Hematopoietic multipotent progenitor cell (in vitro differentiated cells): ENCODE measurements around the gene EME2. TPM values are rescaled to one million over a fixed set of nuclear protein-coding genes. Genes with fewer than 3 reads are reported as not detected.

Source experiments
- DNase-seq, 3 donors: peaks; one replicate each; pipeline ENCODE4 v3.0.0-alpha.2; 2011 to 2015; ENCODE audit warnings: low read depth in 2 of 3, low spot score in 2 of 3
- small RNA-seq: library from RNA; depleted of rRNA; stranded (forward); fragments of <200 nt; gene quantifications from one replicate; pipeline ENCODE3, GENCODE V24; 2012
- total RNA-seq: library from RNA; depleted of rRNA; stranded (reverse); fragments of >200 nt; gene quantifications from one replicate; pipeline ENCODE4 v1.2.3, GENCODE V29; 2012

Gene EME2
- total RNA-seq, 1 donor: 17.2 TPM

DNA sequence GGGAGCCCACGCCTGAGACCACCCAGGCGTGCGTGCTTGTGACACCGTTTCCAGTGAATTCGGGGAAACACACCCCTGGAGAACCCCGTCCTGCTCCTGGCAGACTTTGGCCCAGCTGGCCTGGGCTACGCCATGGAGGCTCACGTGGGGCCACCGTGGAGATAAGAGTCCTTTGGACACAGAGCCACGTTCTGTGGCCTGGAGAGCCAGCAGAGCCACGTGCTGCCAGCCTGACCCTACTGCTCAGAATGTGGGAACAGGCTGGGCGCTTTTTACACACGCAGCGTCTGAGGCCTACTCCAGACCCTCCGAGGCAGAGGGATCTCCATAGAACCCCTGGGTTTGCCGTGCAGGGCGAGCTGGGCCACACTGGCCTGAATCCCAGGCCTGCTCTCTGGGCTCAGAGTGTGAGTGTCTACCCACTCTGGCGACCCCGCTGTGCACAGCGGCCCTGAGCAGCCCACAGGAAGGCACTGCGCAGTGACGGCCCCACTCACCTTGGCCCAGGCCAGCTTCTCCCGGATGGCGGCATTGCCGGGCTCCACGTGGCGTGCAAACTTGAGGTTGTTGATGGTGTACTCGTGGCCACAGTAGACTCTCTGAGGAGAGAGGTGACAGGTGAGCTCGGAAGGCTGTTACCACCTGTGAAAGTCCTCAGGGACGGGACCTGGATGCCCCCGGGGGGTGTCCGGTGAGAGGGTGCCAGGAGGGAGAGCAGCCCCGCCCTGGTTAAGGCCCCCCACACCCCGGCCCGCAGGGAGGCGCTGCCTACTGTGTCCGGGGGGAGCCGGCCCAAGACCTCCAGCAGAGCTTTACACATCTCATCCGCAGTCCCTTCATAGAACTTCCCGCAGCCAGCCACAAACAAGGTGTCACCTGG is 44.0 kb downstream of the EME2 start:
- no peak for DNase-seq

DNA sequence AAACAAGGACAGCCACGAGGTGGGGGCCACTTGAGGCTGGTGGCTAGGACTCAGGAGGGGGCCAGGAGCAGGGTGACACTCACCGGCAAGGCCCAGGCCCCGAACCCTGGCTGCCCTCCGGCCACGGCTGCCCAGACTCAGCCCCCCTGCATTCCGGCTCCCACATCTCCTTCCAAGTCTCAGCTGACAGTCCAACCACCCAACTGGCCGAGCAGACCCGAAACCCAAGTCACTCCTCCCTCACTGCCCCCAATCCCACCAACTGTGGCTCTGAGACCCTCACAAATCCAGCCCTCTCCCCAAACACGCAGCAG is 44.6 kb downstream of the EME2 start:
- DNase-seq: no peak

DNA sequence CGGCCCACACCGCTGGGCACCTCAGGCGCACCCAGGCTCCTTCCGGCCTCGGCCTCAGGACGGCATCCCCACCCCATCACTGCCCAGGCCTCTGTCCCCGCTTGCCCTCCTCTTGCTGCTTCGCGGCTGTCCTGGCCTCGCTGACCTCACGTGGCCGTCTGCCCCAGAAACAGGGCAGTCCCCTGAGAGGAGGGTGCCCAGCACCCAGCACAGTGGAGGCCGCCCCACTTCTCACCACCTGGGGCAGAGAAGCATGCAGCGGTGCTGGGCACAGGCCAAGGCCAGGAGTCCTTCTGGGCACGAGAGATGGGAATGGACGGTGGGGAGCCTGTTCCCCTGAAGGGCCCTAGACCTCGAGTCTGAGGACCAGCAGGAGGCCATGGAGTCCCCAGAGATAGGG is 45.1 kb downstream of the EME2 start:
- DNase-seq: no peak

DNA sequence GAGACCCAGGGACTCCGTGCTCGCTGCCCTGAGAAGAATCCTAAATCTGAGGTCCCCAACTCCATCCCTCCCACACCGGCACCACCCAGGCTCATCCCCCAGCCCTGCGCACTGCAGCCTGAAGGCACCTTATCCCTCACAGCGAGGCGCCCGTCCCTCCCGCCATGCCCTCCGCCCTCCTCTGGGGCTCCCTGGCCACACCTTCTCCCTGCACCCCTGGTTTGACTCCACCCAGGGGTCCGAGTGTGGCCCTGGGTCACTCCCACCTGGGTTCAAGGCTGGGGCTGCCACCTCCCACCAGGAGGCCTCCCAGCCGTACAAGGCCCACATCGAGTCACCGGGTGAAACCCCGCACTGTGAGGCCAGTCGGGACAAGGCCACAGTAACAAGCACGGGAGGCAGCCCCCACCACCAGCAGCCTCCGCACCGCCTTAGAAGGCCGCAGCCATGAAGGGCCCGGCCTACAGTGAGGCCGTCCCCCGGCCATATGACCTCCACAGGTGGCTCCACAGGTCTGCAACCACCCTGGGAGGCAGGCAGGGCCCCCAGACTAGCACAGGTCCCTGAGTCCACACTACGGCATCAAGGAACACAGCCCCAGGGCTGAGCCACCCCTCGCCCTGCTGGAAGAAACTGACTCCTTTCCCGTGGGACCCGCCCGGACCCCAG is 45.7 kb downstream of the EME2 start:
- no peak for DNase-seq

DNA sequence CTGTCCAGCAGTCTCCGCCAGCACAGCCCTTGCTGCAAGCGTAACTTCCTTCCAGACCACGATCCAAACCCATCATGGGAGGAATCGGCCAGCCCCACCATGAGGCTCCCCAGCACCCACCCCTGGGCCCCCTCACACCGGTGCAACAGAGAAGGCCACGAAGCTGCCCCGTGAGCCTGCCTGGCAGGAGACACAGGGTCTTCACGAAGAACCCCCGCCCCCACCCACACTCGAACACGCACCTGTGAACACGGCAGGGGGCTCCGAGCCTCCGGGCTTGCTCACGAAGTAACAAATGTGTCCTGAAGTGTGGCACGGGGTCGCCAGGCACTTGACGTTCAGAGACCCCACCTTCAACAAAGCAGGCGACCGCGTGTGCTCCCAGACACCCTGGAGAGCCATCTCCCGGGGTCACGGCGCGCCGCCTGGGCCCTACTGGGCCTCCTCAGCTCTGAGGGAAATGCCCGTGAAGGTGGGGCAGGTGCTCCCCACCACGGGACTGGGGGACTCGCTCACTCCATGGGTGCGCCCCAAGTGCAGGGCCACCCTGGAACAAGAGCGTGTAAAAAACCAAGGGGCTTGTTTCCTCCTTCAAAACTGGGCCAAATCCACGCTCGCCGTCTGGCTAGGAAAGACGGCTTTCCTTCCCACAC is 46.4 kb downstream of the EME2 start:
- DNase-seq: no peak

DNA sequence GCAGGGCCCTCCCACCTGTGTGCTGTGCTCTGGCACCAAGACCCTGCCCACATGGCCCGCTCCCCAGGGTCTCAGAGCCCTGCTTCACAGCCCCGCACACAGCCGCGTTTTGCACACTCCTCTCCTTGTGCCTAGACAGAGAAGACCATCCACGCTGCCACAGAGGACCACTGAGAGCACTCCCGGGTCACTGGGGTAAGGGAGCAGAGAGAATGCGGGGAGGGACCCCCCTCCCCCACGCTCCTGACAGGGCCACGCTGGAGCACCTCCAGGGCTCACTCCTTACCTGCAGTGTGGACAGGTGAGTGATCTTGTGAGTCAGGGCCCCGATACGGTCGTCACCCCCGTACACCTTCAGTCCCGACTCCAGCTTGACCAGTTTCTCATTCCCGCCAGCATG is 47.0 kb downstream of the EME2 start:
- no peak for DNase-seq

DNA sequence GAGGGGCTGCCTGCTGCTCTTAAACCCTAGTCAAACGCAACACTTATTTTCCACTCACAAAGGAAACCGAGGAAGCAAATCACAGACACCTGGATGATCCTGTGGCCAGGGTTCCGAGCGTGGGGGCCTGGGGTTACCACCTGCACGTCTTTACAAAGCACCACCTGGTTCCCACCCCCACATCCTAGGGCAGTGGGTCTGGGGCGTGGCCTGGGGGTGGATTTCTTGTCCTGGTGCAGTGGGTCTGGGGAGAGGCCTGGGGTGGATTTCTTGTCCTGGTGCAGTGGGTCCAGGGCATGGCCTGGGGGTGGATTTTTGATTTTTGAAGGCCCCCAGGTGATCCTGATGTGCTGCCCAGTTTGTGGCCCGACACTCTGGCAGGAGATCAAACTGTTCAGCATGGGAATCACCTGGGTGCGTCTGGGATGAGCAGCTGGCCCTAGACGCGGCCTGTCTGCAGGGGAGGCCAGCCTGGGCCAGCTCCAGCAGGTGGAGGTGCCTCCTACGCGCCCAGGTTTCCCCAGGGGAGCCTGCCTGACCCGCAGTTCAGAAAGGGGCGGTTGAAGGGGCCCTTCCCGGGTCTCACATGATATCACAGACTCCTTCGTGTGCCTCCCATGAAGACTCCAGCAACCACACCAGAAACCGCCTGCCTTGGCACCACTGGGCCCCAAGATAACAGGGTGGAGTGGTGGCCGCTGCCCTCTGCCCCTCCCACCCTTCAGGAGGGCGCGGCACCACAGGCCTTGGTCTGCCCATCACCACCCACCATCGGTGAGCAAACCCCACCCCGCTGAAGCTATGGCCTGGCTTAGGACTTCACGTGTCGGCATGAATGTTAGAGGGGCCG is 47.7 kb downstream of the EME2 start:
- DNase-seq: no peak

DNA sequence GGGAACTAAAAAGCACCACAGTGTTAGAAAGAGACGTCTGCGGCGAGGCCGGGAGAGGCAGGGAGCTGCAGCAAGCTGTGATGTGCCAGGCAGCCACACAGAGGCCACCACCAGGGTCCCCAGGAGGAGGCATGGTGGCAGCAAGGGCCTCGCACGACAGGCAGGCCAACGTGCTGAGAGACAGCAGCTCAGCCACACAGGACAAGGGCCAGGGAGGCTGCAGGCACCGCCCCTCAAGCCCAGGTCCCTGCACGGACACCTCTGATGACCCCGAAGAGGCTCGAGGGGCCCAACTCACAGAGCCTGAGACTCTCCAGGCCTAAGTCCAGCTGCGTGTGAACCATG is 48.3 kb downstream of the EME2 start:
- DNase-seq: no peak

DNA sequence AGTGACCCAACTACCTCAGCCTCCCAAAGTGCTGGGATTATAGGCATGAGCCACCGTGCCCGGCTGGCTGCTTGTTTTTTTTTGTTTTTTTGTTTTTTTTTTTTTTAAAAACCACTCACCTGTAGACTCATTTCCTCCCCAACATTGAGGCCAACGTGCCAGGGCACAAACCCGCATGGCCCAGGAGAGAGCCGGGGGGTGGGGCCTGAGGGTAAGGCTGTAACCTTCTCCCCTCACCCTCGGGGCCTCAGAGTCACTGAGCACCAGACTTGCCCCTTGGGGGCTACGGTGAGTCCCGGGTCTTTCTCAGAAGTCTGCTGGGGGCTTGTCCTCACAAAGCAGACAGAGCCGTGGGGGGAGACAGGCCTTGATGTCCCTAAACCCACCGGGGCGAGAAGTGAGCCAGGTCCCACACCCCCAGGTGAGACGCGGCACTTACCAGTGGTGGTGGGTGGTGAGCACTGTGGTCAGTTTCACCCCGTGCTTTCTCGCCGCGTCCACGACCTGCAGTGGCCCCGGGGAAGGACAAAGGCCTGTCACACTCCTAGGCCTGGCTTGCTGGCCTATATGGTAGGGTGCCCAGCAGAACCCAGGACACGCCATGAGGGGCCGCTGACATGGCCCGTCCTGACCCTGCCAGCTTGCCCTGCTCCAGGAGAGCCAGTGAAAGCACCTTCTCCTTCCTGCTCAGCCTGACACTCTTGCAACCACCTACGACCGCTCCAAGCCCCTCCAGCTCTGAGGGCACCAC is 49.4 kb downstream of the EME2 start:
- DNase-seq: no peak

DNA sequence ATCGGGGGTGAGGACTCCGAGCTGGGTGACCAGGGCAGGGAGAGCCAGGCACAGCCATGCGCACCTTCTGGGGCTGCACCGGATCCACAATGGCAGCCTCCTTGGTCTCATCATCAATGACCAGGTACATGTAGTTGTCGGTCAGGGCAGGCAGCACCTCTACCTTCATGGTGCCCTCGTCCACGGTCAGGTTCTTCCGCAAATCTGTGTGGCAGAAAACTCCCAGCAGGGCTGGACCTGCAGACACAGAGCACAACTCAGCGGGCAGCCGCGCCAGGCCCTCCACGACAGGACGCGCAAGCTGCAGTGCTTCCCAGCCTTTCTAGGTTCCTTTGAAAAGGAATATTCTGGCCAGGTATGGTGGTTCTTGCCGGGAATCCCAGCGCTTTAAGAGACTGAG is 50.2 kb downstream of the EME2 start:
- DNase-seq: no peak

DNA sequence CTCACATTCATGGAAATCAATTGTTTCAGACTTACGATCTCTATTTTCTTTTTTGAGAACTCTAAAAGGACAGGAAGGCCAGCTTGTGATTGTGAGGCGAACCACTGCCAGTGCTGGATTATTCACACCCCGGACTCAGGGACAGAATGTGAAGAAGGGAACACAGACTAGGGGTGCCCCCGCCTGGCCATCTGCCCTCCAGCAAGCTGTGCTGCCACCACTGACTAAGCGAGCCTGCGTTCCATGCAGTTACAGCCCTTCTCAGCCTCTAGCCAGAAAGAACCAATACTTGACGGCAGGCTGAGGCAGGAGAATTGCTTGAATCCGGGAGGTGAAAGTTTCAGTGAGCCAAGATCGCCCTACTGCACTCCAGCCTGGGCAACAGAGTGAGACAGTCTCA is 51.2 kb downstream of the EME2 start:
- DNase-seq: peak in 2 of 3 donors; percentile 40

DNA sequence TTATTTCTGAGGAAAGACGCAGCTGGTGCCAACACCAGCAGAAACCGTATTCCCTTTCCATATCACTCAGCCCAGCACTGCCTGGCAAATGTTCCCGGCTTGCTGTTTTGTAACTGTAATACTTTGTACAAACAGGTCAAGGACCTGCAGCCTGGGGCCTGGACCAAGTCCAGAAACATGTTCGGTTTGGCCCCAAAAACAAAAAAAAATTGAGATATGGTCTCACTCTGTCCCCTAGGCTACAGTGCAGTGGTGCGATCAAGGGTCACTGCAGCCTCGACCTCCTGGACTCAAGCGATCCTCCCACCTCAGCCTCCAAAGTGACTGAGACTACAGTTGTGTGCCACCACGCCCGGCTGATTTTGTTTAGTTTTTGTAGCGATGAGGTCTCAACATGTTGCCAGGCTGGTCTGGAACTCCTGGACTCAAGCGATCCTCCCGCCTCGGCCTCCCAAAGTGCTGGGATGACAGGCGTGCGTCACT is 52.8 kb downstream of the EME2 start:
- no peak for DNase-seq

Small RNA genes lying within 50 kb of the gene (small RNA-seq; reads per million reads assigned to genes)
- gene MIR3177: 0.41 reads per million

Other genes with a start within 250 kb of the EME2 start
- gene TMEM204, start 239.1 kb upstream of the EME2 start, total RNA-seq: 14.8 TPM
- 46.0 TPM for gene IFT140, start 160.7 kb upstream of the EME2 start, total RNA-seq
- 29.1 TPM for gene CRAMP1, start 160.4 kb upstream of the EME2 start, total RNA-seq
- gene JPT2, start 94.5 kb upstream of the EME2 start, total RNA-seq: 21.0 TPM
- gene MAPK8IP3, start 66.6 kb upstream of the EME2 start, total RNA-seq: 179 TPM
- gene NME3, start 1.3 kb upstream of the EME2 start, total RNA-seq: 46.3 TPM
- 80.8 TPM for gene MRPS34, start 324 bp downstream of the EME2 start, total RNA-seq
- 102 TPM for gene SPSB3, start 9.8 kb downstream of the EME2 start, total RNA-seq
- gene NUBP2, start 10.2 kb downstream of the EME2 start, total RNA-seq: 75.9 TPM
- gene IGFALS, start 20.9 kb downstream of the EME2 start, total RNA-seq: 0.81 TPM
- 46.6 TPM for gene HAGH, start 54.0 kb downstream of the EME2 start, total RNA-seq
- gene FAHD1, start 54.4 kb downstream of the EME2 start, total RNA-seq: 46.6 TPM
- 0.54 TPM for gene MEIOB, start 99.4 kb downstream of the EME2 start, total RNA-seq
- not detected for gene HS3ST6, start 145.6 kb downstream of the EME2 start, total RNA-seq
- gene MSRB1, start 170.4 kb downstream of the EME2 start, total RNA-seq: 40.1 TPM
- not detected for gene RPL3L, start 181.9 kb downstream of the EME2 start, total RNA-seq
- 138 TPM for gene NDUFB10, start 186.7 kb downstream of the EME2 start, total RNA-seq
- gene RPS2, start 192.0 kb downstream of the EME2 start, total RNA-seq: 14,735 TPM
- 0.54 TPM for gene RNF151, start 194.0 kb downstream of the EME2 start, total RNA-seq
- gene TBL3, start 199.2 kb downstream of the EME2 start, total RNA-seq: 62.7 TPM
- gene NOXO1, start 208.7 kb downstream of the EME2 start, total RNA-seq: not detected
- gene GFER, start 211.4 kb downstream of the EME2 start, total RNA-seq: 14.5 TPM
- gene SYNGR3, start 217.2 kb downstream of the EME2 start, total RNA-seq: 4.3 TPM
- 34.7 TPM for gene ZNF598, start 237.0 kb downstream of the EME2 start, total RNA-seq
- gene NPW, start 247.0 kb downstream of the EME2 start, total RNA-seq: 3.8 TPM